Tibial nerve (tissue), 4 donors: ENCODE data around the gene MARCHF7. TPM values are rescaled to one million over a fixed set of nuclear protein-coding genes. Genes with fewer than 3 reads are reported as not detected.

ENCODE experiments used
- DNase-seq, 2 donors: peaks; one replicate each; pipeline ENCODE4 v3.0.0-alpha.2; 2019; ENCODE audit warnings: low spot score in 2 of 2
- H3K27ac ChIP-seq, 4 donors: fragments of 200-600 bp; sonication (generic) in 3 of 4; one replicate each; pipeline ENCODE4 v1.5.1; 2017 to 2019; ENCODE audit warnings: mild to moderate bottlenecking in 1 of 4
- H3K27me3 ChIP-seq, 2 donors: fragments of 200-600 bp; sonication (generic) in 1 of 2; one replicate each; pipeline versions ENCODE4 v1.5.1 to v1.6.0; 2017 to 2019
- H3K36me3 ChIP-seq, 3 donors: fragments of 200-600 bp; sonication (generic); one replicate each; pipeline ENCODE4 v1.5.1; 2018 to 2019
- H3K4me1 ChIP-seq, 4 donors: fragments of 200-600 bp; sonication (generic) in 3 of 4; one replicate each; pipeline ENCODE4 v1.5.1; 2017 to 2019
- H3K4me3 ChIP-seq, 4 donors: fragments of 200-600 bp; sonication (generic) in 3 of 4; one replicate each; pipeline ENCODE4 v1.5.1; 2017 to 2019; ENCODE audit warnings: mild to moderate bottlenecking in 1 of 4, moderate library complexity in 1 of 4
- H3K9me3 ChIP-seq, 4 donors: fragments of 200-600 bp; sonication (generic) in 3 of 4; one replicate each; pipeline ENCODE4 v1.5.1; 2017 to 2019
- EP300 ChIP-seq, 2 donors: sonication (generic); formaldehyde crosslinking; IDR thresholded peaks; one replicate each; pipeline ENCODE4 v1.6.1; 2017; ENCODE audit warnings: antibody characterized with exemption in 2 of 2, mild to moderate bottlenecking in 1 of 2
- POLR2A ChIP-seq, 2 donors: fragments of 450-650 bp; IDR thresholded peaks; one replicate each; pipeline ENCODE4 v1.6.1; 2017; ENCODE audit warnings: antibody characterized with exemption in 2 of 2, mild to moderate bottlenecking in 2 of 2, moderate library complexity in 2 of 2
- WGBS, 2 donors: methylation state at CpG; one replicate each; pipeline ENCODE4 v1.1.5; 2018; 5-methylcytosine and 5-hydroxymethylcytosine counted together
- total RNA-seq, 4 donors: library from RNA; depleted of rRNA; stranded (reverse); fragments of >200 nt; gene quantifications; one replicate each; pipeline ENCODE4 v1.1.0, GENCODE V29; 2016
- TF ChIP-seq, protein P1 (sequence below), 5 experiments: fragments of 200-600 bp in 3 of 5; fragments of 450-650 bp in 2 of 5; sonication (generic) in 3 of 5; IDR thresholded peaks; one replicate each; pipeline ENCODE4 v1.5.1; 2016 to 2019; ENCODE audit warnings: antibody characterized with exemption in 5 of 5, mild to moderate bottlenecking in 3 of 5, moderate library complexity in 2 of 5

MARCHF7 gene
- total RNA-seq, 4 donors from 2014 or later: 80.8 to 104 (median 90.7) TPM

DNA sequence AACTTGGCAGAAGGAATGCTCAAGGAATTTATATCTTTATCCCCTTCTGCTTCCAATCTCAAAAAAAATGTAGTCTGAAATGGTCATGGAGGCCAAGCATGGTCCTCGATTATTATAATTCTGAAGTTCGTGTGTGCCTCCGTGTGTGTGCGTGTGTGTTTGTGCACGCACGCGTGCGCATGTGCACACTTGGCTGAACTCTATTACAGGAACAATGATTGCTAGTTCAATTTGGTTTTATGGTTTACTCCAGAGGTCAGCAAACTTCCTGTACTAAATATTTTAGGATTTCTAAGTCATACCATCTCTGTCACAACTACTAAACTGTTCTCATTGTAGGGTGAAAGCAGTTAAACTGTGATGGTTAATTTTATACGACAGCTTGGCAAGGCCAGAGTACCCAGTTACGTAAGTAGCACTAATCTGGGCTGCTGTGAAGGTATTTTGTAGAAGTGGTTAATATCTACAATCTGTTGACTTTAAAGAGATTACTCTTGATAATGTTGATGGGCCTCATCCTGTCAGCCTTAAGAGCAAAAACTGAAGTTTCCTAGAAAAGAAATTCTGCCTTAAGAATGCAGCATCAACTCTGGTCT lies 5.8 kb upstream of the MARCHF7 start:
- H3K4me1 ChIP-seq: peaks cover 0 to 11% (median 2%) of the 10 kb centered on the region in 4 donors
- no peak for DNase-seq
- 44 to 51% methylated on average over 10 of the region's 10 CpGs for WGBS, 2 donors
- no peaks in the 10 kb centered on the region for H3K9me3 ChIP-seq
- no peaks in the 10 kb centered on the region for H3K36me3 ChIP-seq
- H3K27me3 ChIP-seq: no peaks in the 10 kb centered on the region
- H3K4me3 ChIP-seq: peak overlapping the region in 1 of 4 donors; percentile 0
- peak overlapping the region in 1 of 4 donors; percentile 26 for H3K27ac ChIP-seq
- TF ChIP-seq, protein P1, sequence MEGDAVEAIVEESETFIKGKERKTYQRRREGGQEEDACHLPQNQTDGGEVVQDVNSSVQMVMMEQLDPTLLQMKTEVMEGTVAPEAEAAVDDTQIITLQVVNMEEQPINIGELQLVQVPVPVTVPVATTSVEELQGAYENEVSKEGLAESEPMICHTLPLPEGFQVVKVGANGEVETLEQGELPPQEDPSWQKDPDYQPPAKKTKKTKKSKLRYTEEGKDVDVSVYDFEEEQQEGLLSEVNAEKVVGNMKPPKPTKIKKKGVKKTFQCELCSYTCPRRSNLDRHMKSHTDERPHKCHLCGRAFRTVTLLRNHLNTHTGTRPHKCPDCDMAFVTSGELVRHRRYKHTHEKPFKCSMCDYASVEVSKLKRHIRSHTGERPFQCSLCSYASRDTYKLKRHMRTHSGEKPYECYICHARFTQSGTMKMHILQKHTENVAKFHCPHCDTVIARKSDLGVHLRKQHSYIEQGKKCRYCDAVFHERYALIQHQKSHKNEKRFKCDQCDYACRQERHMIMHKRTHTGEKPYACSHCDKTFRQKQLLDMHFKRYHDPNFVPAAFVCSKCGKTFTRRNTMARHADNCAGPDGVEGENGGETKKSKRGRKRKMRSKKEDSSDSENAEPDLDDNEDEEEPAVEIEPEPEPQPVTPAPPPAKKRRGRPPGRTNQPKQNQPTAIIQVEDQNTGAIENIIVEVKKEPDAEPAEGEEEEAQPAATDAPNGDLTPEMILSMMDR (IDR thresholded peaks at IDR 0.05): no peak
- TF ChIP-seq EP300 (IDR thresholded peaks at IDR 0.05): no peak
- no peak for TF ChIP-seq POLR2A (IDR thresholded peaks at IDR 0.05)

DNA sequence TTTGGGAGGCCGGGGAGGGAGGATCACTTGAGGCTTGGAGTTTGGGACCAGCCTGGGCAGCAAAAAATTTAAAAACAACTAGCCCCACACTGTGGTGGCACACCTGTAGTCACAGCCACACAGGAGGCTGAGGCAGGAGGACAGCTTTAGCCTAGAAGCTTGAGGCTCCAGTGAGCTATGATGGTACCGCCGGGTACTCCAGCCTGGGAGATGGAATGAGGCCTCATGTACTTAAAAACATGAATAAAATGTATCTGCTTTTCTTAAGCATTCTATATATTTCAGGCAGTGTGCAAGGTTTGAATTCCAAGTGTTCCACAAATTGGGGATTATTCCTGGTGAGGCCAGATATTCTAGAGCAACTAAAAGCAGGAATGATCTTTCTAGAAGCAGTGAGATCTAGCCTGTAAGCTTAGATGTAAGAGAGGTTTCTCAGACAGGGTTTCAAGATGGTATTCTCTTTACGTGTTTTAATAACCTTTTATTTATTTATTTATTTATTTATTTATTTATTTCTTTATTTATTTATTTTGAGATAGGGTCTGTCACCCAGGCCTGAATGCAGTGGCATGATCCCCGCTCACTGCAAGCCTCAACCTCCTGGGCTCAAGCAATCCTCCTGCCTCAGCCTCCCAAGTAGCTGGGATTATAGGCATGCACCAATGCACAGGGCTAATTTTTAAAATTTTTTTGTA lies 4.1 kb upstream of the MARCHF7 start:
- 94 to 97% methylated on average over 5 of the region's 5 CpGs for WGBS, 2 donors
- TF ChIP-seq POLR2A (IDR thresholded peaks at IDR 0.05) (no peak), EP300 (IDR thresholded peaks at IDR 0.05) (no peak)
- TF ChIP-seq, protein P1 (IDR thresholded peaks at IDR 0.05): no peak
- H3K9me3 ChIP-seq: no peaks in the 10 kb centered on the region
- H3K4me1 ChIP-seq: peaks cover 0 to 14% (median 3%) of the 10 kb centered on the region in 4 donors
- no peaks in the 10 kb centered on the region for H3K27me3 ChIP-seq
- H3K27ac ChIP-seq: no peak overlapping the region
- no peak overlapping the region for H3K4me3 ChIP-seq
- H3K36me3 ChIP-seq: no peaks in the 10 kb centered on the region
- no peak for DNase-seq

DNA sequence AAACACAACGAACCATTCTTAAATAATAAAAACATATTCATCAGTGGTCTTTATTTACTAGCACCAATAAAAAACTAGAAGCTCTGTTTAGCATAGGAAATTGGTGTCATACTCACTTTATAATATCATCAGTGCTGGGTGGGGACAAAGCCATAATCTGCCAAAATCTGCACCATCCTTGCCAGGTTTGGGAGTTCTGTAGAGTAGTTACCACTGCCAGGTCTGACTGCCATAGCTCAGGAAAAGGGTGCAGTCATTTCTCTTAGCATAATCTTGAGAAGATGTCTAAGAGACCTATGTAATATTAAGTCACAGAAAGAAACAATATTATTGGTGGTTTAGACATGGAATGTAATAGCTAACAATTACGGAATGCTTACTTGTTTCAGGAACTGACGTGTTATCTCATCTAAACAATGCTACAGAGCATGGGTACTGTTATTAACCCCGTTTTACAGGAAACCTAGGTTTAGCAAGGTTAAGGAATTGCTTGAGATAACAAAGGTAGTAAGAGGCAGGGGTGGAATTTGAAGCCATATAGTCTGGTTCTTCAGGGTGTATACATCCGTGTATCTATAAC lies 1.6 kb upstream of the MARCHF7 start:
- TF ChIP-seq, protein P1 (IDR thresholded peaks at IDR 0.05): no peak
- TF ChIP-seq EP300 (IDR thresholded peaks at IDR 0.05): no peak
- no peak for TF ChIP-seq POLR2A (IDR thresholded peaks at IDR 0.05)
- H3K27me3 ChIP-seq: no peaks in the 10 kb centered on the region
- DNase-seq: no peak
- H3K36me3 ChIP-seq: peaks cover 0 to 6% (median 0%) of the 10 kb centered on the region in 3 donors
- 56 to 59% methylated on average over 5 of the region's 5 CpGs for WGBS, 2 donors
- peak overlapping the region in 3 of 4 donors; percentile 95 to 99 (median 98) for H3K27ac ChIP-seq
- no peak overlapping the region for H3K4me3 ChIP-seq
- peaks cover 0 to 38% (median 17%) of the 10 kb centered on the region in 4 donors for H3K4me1 ChIP-seq
- H3K9me3 ChIP-seq: no peaks in the 10 kb centered on the region

DNA sequence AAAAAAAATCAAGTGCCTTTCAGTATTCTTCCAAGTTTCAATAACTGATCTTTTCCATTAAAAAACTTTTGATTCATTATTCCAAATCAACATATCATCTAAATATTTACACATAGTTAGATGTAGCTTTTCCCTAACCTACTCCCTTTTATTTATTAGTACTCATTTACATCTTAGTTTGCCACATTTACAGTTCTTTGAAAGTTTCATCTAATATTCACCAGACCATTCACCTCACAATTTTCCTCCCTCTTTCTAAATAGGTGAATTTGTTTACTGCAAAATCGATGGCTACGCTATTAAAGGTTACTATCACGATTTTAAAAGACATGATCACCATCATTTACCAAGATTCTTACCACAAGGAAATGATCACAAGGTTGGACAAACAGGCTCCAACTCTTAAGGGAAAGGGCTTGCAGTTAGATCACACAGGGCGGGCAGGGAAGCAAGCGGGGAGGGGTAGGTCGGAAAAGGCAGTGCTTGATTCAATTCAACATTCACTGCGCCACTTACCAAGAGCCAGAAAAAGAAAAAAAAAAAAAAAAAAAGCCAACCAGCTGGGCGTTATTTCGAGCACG lies 654 bp upstream of the MARCHF7 start:
- 2 to 4% methylated on average over 10 of the region's 10 CpGs for WGBS, 2 donors
- Histone ChIP-seq H3K9me3 (no peaks in the 10 kb centered on the region), H3K27ac (peak overlapping the region; percentile 92 to 99 (median 96)), H3K27me3 (no peaks in the 10 kb centered on the region), H3K4me3 (peak overlapping the region; percentile 78 to 98 (median 94)), H3K4me1 (peaks cover 0 to 45% (median 19%) of the 10 kb centered on the region in 4 donors), H3K36me3 (peaks cover 0 to 11% (median 0%) of the 10 kb centered on the region in 3 donors)
- DNase-seq: no peak
- TF ChIP-seq POLR2A (IDR thresholded peaks at IDR 0.05): no peak
- TF ChIP-seq EP300 (IDR thresholded peaks at IDR 0.05): no peak
- TF ChIP-seq, protein P1 (IDR thresholded peaks at IDR 0.05): no peak
